K562 (cell line): ENCODE results near the gene RAP2C. TPM values are rescaled to one million over a fixed set of nuclear protein-coding genes. Genes with fewer than 3 reads are reported as not detected.

Source experiments
- AFF4 ChIP-seq: sonication (generic); formaldehyde crosslinking; IDR thresholded peaks from 2 replicates; pipeline ENCODE4 v1.8.0; 2023; ENCODE audit warnings: mild to moderate bottlenecking, missing genetic modification reagents
- ASH1L ChIP-seq: fragments of 450-650 bp; IDR thresholded peaks from 2 replicates; pipeline ENCODE4 v1.6.1; 2018; ENCODE audit warnings: borderline replicate concordance, mild to moderate bottlenecking, low read depth; ENCODE audit not compliant: partially characterized antibody
- CREM ChIP-seq: IDR thresholded peaks from 2 replicates; pipeline ENCODE4 v1.6.1; 2014; ENCODE audit warnings: antibody characterized with exemption, low read depth
- FOXJ3 ChIP-seq: sonication (generic); formaldehyde crosslinking; IDR thresholded peaks from 2 replicates; pipeline ENCODE4 v1.4.0; 2020; ENCODE audit warnings: mild to moderate bottlenecking, missing genetic modification reagents
- GTF2E2 ChIP-seq: fragments of 200-800 bp; sonication (Bioruptor generic); IDR thresholded peaks from 2 replicates; pipeline ENCODE4 v1.6.1; 2016; ENCODE audit warnings: missing genetic modification characterization, missing compliant biosample characterization
- HIVEP1 ChIP-seq: fragments of 250-450 bp; sonication (Bioruptor Pico); IDR thresholded peaks from 2 replicates; pipeline ENCODE4 v1.4.0; 2020; ENCODE audit warnings: mild to moderate bottlenecking
- NCOA1 ChIP-seq: fragments of 450-650 bp; IDR thresholded peaks from 2 replicates; pipeline ENCODE4 v1.6.1; 2016; ENCODE audit warnings: low read depth
- PHF8 ChIP-seq: fragments of 200-600 bp; sonication (generic); IDR thresholded peaks from 2 replicates; pipeline ENCODE4 v1.6.1; 2012; ENCODE audit warnings: mixed run types, mild to moderate bottlenecking, inconsistent platforms, low read length, moderate library complexity, borderline replicate concordance
- POLR2A ChIP-seq: fragments of 450-650 bp; conservative IDR thresholded peaks from 2 replicates; pipeline ENCODE4 v1.6.1; 2016
- SETDB1 ChIP-seq: IDR thresholded peaks from one replicate; pipeline ENCODE4 v1.6.1; 2012; ENCODE audit warnings: low read length, control low read depth, inconsistent platforms
- SMARCA4 ChIP-seq: fragments of 450-650 bp; IDR thresholded peaks from 2 replicates; pipeline ENCODE4 v1.6.1; 2016
- SMARCE1 ChIP-seq: fragments of 450-650 bp; IDR thresholded peaks from 2 replicates; pipeline ENCODE4 v1.7.1; 2016; ENCODE audit warnings: mild to moderate bottlenecking
- STAT5A ChIP-seq: IDR thresholded peaks from 2 replicates; pipeline ENCODE4 v1.6.1; 2012; ENCODE audit warnings: low read length, inconsistent platforms, borderline replicate concordance
- TAF1 ChIP-seq: IDR thresholded peaks from 2 replicates; pipeline ENCODE4 v1.6.1; 2011; ENCODE audit warnings: mild to moderate bottlenecking, low read length, moderate library complexity; ENCODE audit not compliant: insufficient read depth, control insufficient read depth, severe bottlenecking; ENCODE audit errors: extremely low read depth
- TCFL5 ChIP-seq: fragments of 250-450 bp; sonication (Bioruptor Pico); conservative IDR thresholded peaks from 2 replicates; pipeline ENCODE4 v1.6.1; 2021; ENCODE audit warnings: mild to moderate bottlenecking, moderate library complexity, matching md5 sums
- ZNF134 ChIP-seq: fragments of 250-450 bp; sonication (Bioruptor Pico); conservative IDR thresholded peaks from 2 replicates; pipeline ENCODE4 v1.4.0; 2020
- ZNF445 ChIP-seq: fragments of 250-450 bp; sonication (Bioruptor Pico); IDR thresholded peaks from 2 replicates; pipeline ENCODE4 v1.4.0; 2020; ENCODE audit warnings: low read depth, mild to moderate bottlenecking, moderate library complexity
- ZNF583 ChIP-seq: fragments of 250-450 bp; sonication (Bioruptor Pico); IDR thresholded peaks from 2 replicates; pipeline ENCODE4 v1.4.0; 2020
- polyA plus RNA-seq, 8 experiments: library from polyadenylated mRNA; depleted of rRNA in 4 of 8; stranded (reverse) in 5 of 8; unstranded in 3 of 8; fragments of >200 nt; fragmentation: Nextera tagmentation in 2 of 8; fragmentation: Illumina TruSeq in 1 of 8; extraction: Ambion mirVana in 2 of 8; extraction: Trizol in 1 of 8; gene quantifications; 2 replicates each; pipeline versions ENCODE4 v1.2.1 to v1.2.3, GENCODE V29; 2011 to 2014; ENCODE audit warnings: inconsistent platforms in 1 of 8, missing spikeins in 1 of 8
- total RNA-seq, 7 experiments: library from RNA; depleted of rRNA in 6 of 7; stranded (reverse); fragments of >200 nt in 6 of 7; fragmentation: Illumina TruSeq in 2 of 7; extraction: Trizol in 2 of 7; gene quantifications; 2 replicates each; pipeline versions ENCODE4 v1.2.1 to v1.2.3, GENCODE V29; 2011 to 2021; ENCODE audit warnings: low replicate concordance in 1 of 7
- TF ChIP-seq, protein P1 (sequence below): sonication (generic); formaldehyde crosslinking; IDR thresholded peaks from 2 replicates; pipeline ENCODE4 v1.8.0; 2022; ENCODE audit warnings: missing genetic modification reagents, mild to moderate bottlenecking, moderate library complexity, borderline replicate concordance
- TF ChIP-seq, protein P2 (sequence below): sonication (generic); formaldehyde crosslinking; IDR thresholded peaks from 2 replicates; pipeline ENCODE4 v1.9.0; 2022; ENCODE audit warnings: mild to moderate bottlenecking, missing genetic modification reagents
- TF ChIP-seq, protein P3 (sequence below): IDR thresholded peaks from 3 replicates; pipeline ENCODE4 v1.6.1; 2011; ENCODE audit warnings: borderline replicate concordance, mild to moderate bottlenecking, moderate library complexity; ENCODE audit not compliant: insufficient read length; ENCODE audit errors: extremely low read depth

The RAP2C gene
- total and polyA plus RNA-seq, 9 of the 15 experiments (the other 6 are each of a cell fraction or from before 2014, with no cell fraction given), result 7.8 to 28.6 (median 18.6) TPM

GRCh38 chrX:132217203-132218073 is 1.8 kb downstream of the RAP2C start (continued):
- TF ChIP-seq GTF2E2 (tag) (peak; percentile 46; the same call in 1 of the 2 replicates), ZNF445 (CRISPR knock-in tag) (no peak), POLR2A (peak; percentile 76), SMARCA4 (0 out of 2 replicates have a peak, but pooled peaks have one; percentile 23), SMARCE1 (0 out of 2 replicates have a peak, but pooled peaks have one; percentile 40), TCFL5 (no peak), SETDB1 (no peak), ZNF583 (CRISPR knock-in tag) (no peak), NCOA1 (no peak), TAF1 (peak; percentile 78), HIVEP1 (CRISPR knock-in tag) (no peak), STAT5A (no peak), CREM (peak; percentile 55; the same call in 1 of the 2 replicates), ZNF134 (CRISPR knock-in tag) (no peak), FOXJ3 (CRISPR knock-in tag) (no peak), ASH1L (no peak), PHF8 (peak; percentile 57; the same call in 1 of the 2 replicates), AFF4 (peak; percentile 80; the same call in 1 of the 2 replicates)
- TF ChIP-seq, protein P1, sequence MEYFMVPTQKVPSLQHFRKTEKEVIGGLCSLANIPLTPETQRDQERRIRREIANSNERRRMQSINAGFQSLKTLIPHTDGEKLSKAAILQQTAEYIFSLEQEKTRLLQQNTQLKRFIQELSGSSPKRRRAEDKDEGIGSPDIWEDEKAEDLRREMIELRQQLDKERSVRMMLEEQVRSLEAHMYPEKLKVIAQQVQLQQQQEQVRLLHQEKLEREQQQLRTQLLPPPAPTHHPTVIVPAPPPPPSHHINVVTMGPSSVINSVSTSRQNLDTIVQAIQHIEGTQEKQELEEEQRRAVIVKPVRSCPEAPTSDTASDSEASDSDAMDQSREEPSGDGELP (CRISPR knock-in tag), result 0 out of 2 replicates have a peak, but pooled peaks have one; percentile 40
- TF ChIP-seq, protein P2, sequence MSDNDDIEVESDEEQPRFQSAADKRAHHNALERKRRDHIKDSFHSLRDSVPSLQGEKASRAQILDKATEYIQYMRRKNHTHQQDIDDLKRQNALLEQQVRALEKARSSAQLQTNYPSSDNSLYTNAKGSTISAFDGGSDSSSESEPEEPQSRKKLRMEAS (CRISPR knock-in tag), result 0 out of 2 replicates have a peak, but pooled peaks have one; percentile 12
- TF ChIP-seq, protein P3, sequence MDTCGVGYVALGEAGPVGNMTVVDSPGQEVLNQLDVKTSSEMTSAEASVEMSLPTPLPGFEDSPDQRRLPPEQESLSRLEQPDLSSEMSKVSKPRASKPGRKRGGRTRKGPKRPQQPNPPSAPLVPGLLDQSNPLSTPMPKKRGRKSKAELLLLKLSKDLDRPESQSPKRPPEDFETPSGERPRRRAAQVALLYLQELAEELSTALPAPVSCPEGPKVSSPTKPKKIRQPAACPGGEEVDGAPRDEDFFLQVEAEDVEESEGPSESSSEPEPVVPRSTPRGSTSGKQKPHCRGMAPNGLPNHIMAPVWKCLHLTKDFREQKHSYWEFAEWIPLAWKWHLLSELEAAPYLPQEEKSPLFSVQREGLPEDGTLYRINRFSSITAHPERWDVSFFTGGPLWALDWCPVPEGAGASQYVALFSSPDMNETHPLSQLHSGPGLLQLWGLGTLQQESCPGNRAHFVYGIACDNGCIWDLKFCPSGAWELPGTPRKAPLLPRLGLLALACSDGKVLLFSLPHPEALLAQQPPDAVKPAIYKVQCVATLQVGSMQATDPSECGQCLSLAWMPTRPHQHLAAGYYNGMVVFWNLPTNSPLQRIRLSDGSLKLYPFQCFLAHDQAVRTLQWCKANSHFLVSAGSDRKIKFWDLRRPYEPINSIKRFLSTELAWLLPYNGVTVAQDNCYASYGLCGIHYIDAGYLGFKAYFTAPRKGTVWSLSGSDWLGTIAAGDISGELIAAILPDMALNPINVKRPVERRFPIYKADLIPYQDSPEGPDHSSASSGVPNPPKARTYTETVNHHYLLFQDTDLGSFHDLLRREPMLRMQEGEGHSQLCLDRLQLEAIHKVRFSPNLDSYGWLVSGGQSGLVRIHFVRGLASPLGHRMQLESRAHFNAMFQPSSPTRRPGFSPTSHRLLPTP, result no peak
